Measurements from ENCODE around the gene OR4M1. TPM values are rescaled to one million over a fixed set of nuclear protein-coding genes. Genes with fewer than 3 reads are reported as not detected.
"Not testable (repeated sequence)": the region's sequence is repeated elsewhere in the genome, so short reads cannot be mapped to it uniquely, and the experiment has no call there.

Gene OR4M1
- total RNA-seq, 1 experiment from 2014 or later = not detected

DNA sequence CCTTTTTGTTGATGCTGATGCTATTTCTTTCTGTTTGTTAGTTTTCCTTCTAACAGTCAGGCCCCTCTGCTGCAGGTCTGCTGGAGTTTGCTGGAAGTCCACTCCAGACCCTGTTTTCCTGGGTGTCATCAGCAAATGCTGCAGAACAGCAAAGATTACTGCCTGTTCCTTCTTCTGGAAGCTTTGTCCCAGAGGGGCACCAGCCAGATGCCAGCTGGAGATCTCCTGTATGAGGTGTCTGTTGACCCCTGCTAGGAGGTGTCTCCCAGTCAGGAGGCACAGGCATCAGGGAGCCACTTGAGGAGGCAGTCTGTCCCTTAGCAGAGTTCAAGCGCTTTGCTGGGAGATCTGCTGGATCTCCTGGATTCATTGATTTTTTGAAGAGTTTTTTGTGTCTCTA, 46.6 kb downstream of the OR4M1 start:
- not testable (repeated sequence) for DNase-seq (ENCODE audit: extremely low read depth, low read depth)

DNA sequence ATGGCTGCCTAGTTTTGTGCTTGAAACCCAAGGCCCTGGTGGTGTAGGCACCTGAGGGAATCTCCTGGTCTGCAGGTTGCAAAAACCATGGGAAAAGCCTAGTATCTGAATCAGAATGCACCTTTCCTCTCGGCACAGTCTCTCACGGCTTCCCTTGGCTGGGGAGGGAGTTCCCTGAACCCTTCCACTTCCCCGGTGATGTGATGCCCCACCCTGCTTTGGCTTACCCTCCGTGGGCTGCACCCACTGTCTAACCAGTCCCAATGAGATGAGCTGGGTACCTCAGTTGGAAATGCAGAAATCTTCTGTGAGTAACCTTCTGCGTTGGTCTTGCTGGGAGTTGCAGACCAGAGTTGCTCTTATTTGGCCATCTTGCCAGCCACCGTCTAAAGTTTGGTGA, 47.7 kb downstream of the OR4M1 start:
- not testable (repeated sequence) for DNase-seq (ENCODE audit: extremely low read depth, low read depth)

DNA sequence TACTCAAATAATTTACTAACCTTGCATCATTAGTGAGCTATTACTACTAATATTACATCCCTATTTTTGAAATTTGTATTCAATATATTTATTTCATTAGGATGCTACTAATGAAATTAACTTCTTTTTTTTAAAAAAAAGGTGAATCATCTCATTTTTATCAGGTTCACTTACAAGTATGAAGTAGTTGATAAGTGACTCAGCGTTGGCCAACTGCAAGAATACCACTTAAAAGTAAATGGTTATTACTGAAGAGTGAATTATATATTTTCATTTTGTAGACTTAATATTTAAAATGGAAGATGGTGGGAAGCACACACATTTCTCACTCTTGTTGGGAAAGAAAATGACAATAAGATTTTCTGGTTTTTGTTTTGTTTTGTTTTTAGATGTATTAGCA, 49.9 kb downstream of the OR4M1 start:
- DNase-seq (ENCODE audit: extremely low read depth, low read depth) = no peak

DNA sequence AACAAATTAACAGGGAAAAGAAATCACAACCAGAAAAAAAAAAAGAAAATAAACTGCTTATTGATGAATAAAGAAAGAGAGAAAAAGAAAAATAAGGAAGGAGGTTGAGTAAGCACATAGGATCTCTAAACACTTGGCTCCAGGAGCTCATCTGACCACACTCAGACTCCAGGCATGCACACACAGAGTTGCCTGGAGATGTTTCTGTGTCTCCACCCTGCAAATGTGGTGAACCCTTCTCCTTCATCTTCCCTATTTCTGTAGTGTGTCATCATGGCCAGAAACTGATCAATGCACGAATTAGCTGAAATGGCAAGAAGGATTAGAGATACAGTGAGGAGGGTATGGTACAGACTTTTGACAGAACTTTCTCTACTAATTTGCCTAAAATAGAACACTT, 50.5 kb downstream of the OR4M1 start:
- DNase-seq (ENCODE audit: extremely low read depth, low read depth) = no peak

DNA sequence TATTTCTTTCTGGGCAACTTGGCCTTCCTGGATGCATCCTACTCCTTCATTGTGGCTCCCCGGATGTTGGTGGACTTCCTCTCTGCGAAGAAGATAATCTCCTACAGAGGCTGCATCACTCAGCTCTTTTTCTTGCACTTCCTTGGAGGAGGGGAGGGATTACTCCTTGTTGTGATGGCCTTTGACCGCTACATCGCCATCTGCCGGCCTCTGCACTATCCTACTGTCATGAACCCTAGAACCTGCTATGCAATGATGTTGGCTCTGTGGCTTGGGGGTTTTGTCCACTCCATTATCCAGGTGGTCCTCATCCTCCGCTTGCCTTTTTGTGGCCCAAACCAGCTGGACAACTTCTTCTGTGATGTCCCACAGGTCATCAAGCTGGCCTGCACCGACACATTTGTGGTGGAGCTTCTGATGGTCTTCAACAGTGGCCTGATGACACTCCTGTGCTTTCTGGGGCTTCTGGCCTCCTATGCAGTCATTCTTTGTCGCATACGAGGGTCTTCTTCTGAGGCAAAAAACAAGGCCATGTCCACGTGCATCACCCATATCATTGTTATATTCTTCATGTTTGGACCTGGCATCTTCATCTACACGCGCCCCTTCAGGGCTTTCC, 54.4 kb downstream of the OR4M1 start:
- not testable (repeated sequence) for DNase-seq (ENCODE audit: extremely low read depth, low read depth)

DNA sequence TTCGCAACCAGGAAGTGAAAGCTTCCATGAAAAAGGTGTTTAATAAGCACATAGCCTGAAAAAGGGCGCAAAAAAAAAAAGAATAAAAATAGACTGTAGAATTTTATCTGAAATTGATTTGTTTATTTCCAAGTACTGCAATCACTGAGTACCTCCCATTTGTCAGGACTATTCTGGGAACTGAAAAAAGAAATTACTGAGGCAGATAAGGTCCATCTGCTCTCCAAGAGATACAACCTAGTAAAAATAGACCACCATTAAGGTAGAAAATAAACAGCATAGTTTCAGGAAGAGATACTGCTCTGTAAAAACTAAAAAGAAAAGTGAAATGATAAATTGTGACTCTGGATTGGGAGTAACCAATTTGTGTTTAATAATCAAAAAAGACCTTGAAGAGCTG, 55.0 kb downstream of the OR4M1 start:
- DNase-seq (ENCODE audit: extremely low read depth, low read depth) = no peak

Other genes with a start within 250 kb of the OR4M1 start
- gene OR11H2, start 59.6 kb upstream of the OR4M1 start, total RNA-seq (2014; rRNA removed; shearing (Covaris generic)) = not detected in 2 replicates
- gene OR4Q3, start 29.9 kb upstream of the OR4M1 start, total RNA-seq (2014; rRNA removed; shearing (Covaris generic)) = not detected in 2 replicates
- gene OR4N2, start 30.3 kb downstream of the OR4M1 start, total RNA-seq (2014; rRNA removed; shearing (Covaris generic)) = not detected in 2 replicates
- gene OR4K2, start 101.6 kb downstream of the OR4M1 start, total RNA-seq (2014; rRNA removed; shearing (Covaris generic)) = not detected in 2 replicates
- gene OR4K5, start 147.1 kb downstream of the OR4M1 start, total RNA-seq (2014; rRNA removed; shearing (Covaris generic)) = not detected in 2 replicates
- not detected in 2 replicates for gene OR4K1, start 157.4 kb downstream of the OR4M1 start, total RNA-seq (2014; rRNA removed; shearing (Covaris generic))
- not detected in 2 replicates for gene OR4K15, start 202.1 kb downstream of the OR4M1 start, total RNA-seq (2014; rRNA removed; shearing (Covaris generic))
- gene OR4Q2, start 228.7 kb downstream of the OR4M1 start, total RNA-seq (2014; rRNA removed; shearing (Covaris generic)) = not detected in 2 replicates
- not detected in 2 replicates for gene OR4K14, start 245.8 kb downstream of the OR4M1 start, total RNA-seq (2014; rRNA removed; shearing (Covaris generic))

All from NCI-H460 (cell line).